Right forelimb (tissue), 1 donor: ENCODE measurements around the gene PI4K2A.

Experiments used
- DNase-seq: peaks from one replicate; pipeline ENCODE4 v3.0.0-alpha.2; 2018

PI4K2A gene

GRCh38 chr10:97708167-97708566 is 67.7 kb downstream of the PI4K2A start:
- DNase-seq: no peak

GRCh38 chr10:97708976-97709946 is 68.8 kb downstream of the PI4K2A start:
- DNase-seq: peak; percentile 83

GRCh38 chr10:97711640-97712572 is 71.4 kb downstream of the PI4K2A start:
- no peak for DNase-seq

GRCh38 chr10:97713339-97713825 is 72.9 kb downstream of the PI4K2A start, which contains the start of gene MARVELD1:
TSS of gene MARVELD1 (plus strand) at chr10:97713730. CDS start at chr10:97713877, 147 bp downstream.
- DNase-seq: peak; percentile 94

GRCh38 chr10:97713826-97714400 is 73.4 kb downstream of the PI4K2A start:
- DNase-seq: peak; percentile 80

GRCh38 chr10:97714401-97715258 is 74.2 kb downstream of the PI4K2A start:
- peak; percentile 87 for DNase-seq

- DNase-seq: no peak
Observed at GRCh38 chr10:97715259-97715874, 74.9 kb downstream of the PI4K2A start.

- no peak for DNase-seq
Observed at GRCh38 chr10:97717627-97718026, 77.2 kb downstream of the PI4K2A start.

- no peak for DNase-seq
Observed at GRCh38 chr10:97718178-97718577, 77.7 kb downstream of the PI4K2A start.

GRCh38 chr10:97718659-97719142 is 78.2 kb downstream of the PI4K2A start:
- no peak for DNase-seq

- DNase-seq: no peak
Observed at GRCh38 chr10:97719602-97720001, 79.1 kb downstream of the PI4K2A start.

GRCh38 chr10:97721871-97722780 is 81.7 kb downstream of the PI4K2A start:
- no peak for DNase-seq

- no peak for DNase-seq
Observed at GRCh38 chr10:97723001-97723400, 82.5 kb downstream of the PI4K2A start.

GRCh38 chr10:97724341-97724941 is 84.0 kb downstream of the PI4K2A start:
- no peak for DNase-seq
